Neural cell (in vitro differentiated cells): ENCODE data around the gene PTPRN2. TPM values are rescaled to one million over a fixed set of nuclear protein-coding genes. Genes with fewer than 3 reads are reported as not detected.

ENCODE experiments used
- H2AFZ ChIP-seq: fragments of 200-600, 300-800 bp; sonication (generic), shearing (Covaris generic); 2 replicates; pipeline ENCODE4 v1.6.0; 2014; ENCODE audit warnings: low read depth, mild to moderate bottlenecking, antibody characterized with exemption, low read length, moderate library complexity
- H3F3A ChIP-seq: fragments of 200-600 bp; shearing (Covaris generic); 2 replicates; pipeline ENCODE4 v1.6.1; 2016; ENCODE audit warnings: mild to moderate bottlenecking, moderate library complexity, mixed read lengths, antibody characterized with exemption, low read length; ENCODE audit not compliant: insufficient read depth, poor library complexity, severe bottlenecking
- H3K27ac ChIP-seq: fragments of 200-600, 300-800 bp; sonication (generic), shearing (Covaris generic); 2 replicates; pipeline ENCODE4 v1.5.1; 2014; ENCODE audit warnings: mild to moderate bottlenecking, low read length, moderate library complexity
- H3K27me3 ChIP-seq: fragments of 300-800, 200-600 bp; sonication (generic), shearing (Covaris generic); 2 replicates; pipeline ENCODE4 v1.6.0; 2014; ENCODE audit warnings: mild to moderate bottlenecking, low read depth, low read length, moderate library complexity; ENCODE audit not compliant: insufficient read depth
- H3K36me3 ChIP-seq: fragments of 300-800, 200-600 bp; sonication (generic), shearing (Covaris generic); 2 replicates; pipeline ENCODE4 v1.5.1; 2014; ENCODE audit warnings: mild to moderate bottlenecking, antibody characterized with exemption, low read length, moderate library complexity; ENCODE audit not compliant: insufficient read depth
- H3K4me2 ChIP-seq: fragments of 300-800, 200-600 bp; sonication (generic), shearing (Covaris generic); 2 replicates; pipeline ENCODE4 v1.6.0; 2014; ENCODE audit warnings: mild to moderate bottlenecking, low read length
- H3K4me3 ChIP-seq: fragments of 300-800, 200-600 bp; sonication (generic), shearing (Covaris generic); 2 replicates; pipeline ENCODE4 v1.5.1; 2014; ENCODE audit warnings: mild to moderate bottlenecking, low read length, moderate library complexity
- H3K79me2 ChIP-seq: fragments of 200-600 bp; shearing (Covaris generic); replicated peaks from 2 replicates; pipeline ENCODE4 v1.6.0; 2014; ENCODE audit warnings: mild to moderate bottlenecking, low read length, moderate library complexity; ENCODE audit not compliant: insufficient read depth
- H3K9ac ChIP-seq: fragments of 300-800, 200-600 bp; sonication (generic), shearing (Covaris generic); 2 replicates; pipeline ENCODE4 v1.6.1; 2016; ENCODE audit warnings: mild to moderate bottlenecking, low read length, mixed read lengths
- H3K9me2 ChIP-seq: fragments of 200-600 bp; shearing (Covaris generic); 2 replicates; pipeline ENCODE4 v1.6.1; 2016; ENCODE audit warnings: mild to moderate bottlenecking, low read length, mixed read lengths; ENCODE audit not compliant: insufficient read depth
- H3K9me3 ChIP-seq: fragments of 200-600, 300-800 bp; sonication (generic), shearing (Covaris generic); 2 replicates; pipeline ENCODE4 v1.6.1; 2016; ENCODE audit warnings: mild to moderate bottlenecking, mixed run types, low read length, moderate library complexity, mixed read lengths
- H4K20me1 ChIP-seq: fragments of 200-600 bp; shearing (Covaris generic); 2 replicates; pipeline ENCODE4 v1.6.1; 2016; ENCODE audit warnings: mild to moderate bottlenecking, mixed run types; ENCODE audit not compliant: insufficient read depth
- EP300 ChIP-seq: fragments of 450-650 bp; conservative IDR thresholded peaks from 2 replicates; pipeline ENCODE4 v1.6.1; 2014; ENCODE audit warnings: antibody characterized with exemption, mild to moderate bottlenecking, moderate library complexity; ENCODE audit not compliant: poor library complexity, severe bottlenecking
- EZH2 ChIP-seq: fragments of 200-600, 300-800 bp; shearing (Covaris generic), sonication (generic); IDR thresholded peaks from 2 replicates; pipeline ENCODE4 v1.6.1; 2014; ENCODE audit warnings: antibody characterized with exemption, low read length, borderline replicate concordance, mild to moderate bottlenecking; ENCODE audit not compliant: insufficient read depth, poor library complexity, severe bottlenecking
- MXI1 ChIP-seq: fragments of 450-650 bp; conservative IDR thresholded peaks from 2 replicates; pipeline ENCODE4 v1.6.1; 2014; ENCODE audit warnings: antibody characterized with exemption, mild to moderate bottlenecking; ENCODE audit not compliant: poor library complexity, severe bottlenecking
- POLR2AphosphoS5 ChIP-seq: IDR thresholded peaks from 2 replicates; pipeline ENCODE4 v1.6.1; 2012
- RAD21 ChIP-seq: fragments of 450-650 bp; conservative IDR thresholded peaks from 2 replicates; pipeline ENCODE4 v1.6.1; 2014; ENCODE audit warnings: antibody characterized with exemption, mild to moderate bottlenecking, moderate library complexity
- SMC3 ChIP-seq: fragments of 450-650 bp; conservative IDR thresholded peaks from 2 replicates; pipeline ENCODE4 v1.6.1; 2014; ENCODE audit warnings: antibody characterized with exemption, mild to moderate bottlenecking, moderate library complexity; ENCODE audit not compliant: poor library complexity
- TAF1 ChIP-seq: IDR thresholded peaks from 2 replicates; pipeline ENCODE4 v1.6.1; 2012; ENCODE audit warnings: low read depth
- polyA plus RNA-seq: library from polyadenylated mRNA; depleted of rRNA; stranded (reverse); fragments of >200 nt; gene quantifications from 2 replicates; pipeline ENCODE4 v1.2.3, GENCODE V29; 2014
- TF ChIP-seq, protein P1 (sequence below): IDR thresholded peaks from 2 replicates; pipeline ENCODE4 v1.6.1; 2012; ENCODE audit warnings: borderline replicate concordance
- TF ChIP-seq, protein P2 (sequence below): fragments of 450-650 bp; IDR thresholded peaks from 2 replicates; pipeline ENCODE4 v1.5.1; 2014; ENCODE audit warnings: antibody characterized with exemption, mild to moderate bottlenecking, moderate library complexity; ENCODE audit not compliant: poor library complexity, severe bottlenecking

PTPRN2 gene
- polyA plus RNA-seq, 1 donor from 2014 or later: 31.0 TPM

DNA sequence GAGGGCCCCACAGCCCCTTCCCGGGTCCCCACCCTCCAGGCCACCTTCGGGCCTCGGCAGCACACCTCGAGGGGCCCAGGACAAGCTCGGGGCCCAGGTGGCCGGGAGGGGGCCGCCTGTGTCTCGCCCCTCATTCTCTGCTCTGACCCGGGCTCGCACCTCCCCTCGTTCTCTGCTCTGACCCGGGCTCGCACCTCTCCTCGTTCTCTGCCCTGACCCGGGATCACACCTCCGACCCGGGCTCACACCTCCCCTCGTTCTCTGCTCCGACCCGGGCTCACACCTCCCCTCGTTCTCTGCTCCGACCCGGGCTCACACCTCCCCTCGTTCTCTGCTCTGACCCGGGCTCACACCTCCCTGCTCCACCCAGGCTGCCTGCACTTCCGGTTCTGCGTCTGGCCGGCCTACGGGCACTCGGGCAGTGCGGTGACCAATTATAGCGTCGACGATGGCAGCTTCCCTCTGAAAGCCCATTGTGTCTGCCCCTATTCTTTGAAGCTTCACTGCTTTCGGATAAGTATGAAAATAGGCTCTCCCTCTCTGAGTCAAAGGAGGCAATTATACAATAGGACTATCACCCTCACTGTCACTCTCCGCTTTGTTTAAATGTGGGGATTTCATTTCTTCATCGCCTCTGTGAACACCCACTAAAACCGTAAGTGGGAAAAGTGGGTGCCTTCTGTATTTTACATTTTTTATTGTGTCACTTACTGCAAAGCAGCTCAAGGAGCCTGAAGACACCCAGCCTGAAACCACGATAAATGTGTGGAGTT, 793.5 kb downstream of the PTPRN2 start:
- Histone ChIP-seq H3F3A (no peaks in the 10 kb centered on the region), H3K27me3 (no peaks in the 10 kb centered on the region), H3K79me2 (no peaks in the 10 kb centered on the region), H2AFZ (no peak overlapping the region), H3K36me3 (no peaks in the 10 kb centered on the region), H3K9me2 (no peaks in the 10 kb centered on the region), H3K4me3 (no peak overlapping the region), H3K9ac (no peak overlapping the region), H4K20me1 (no peaks in the 10 kb centered on the region), H3K27ac (no peak overlapping the region), H3K9me3 (no peaks in the 10 kb centered on the region), H3K4me2 (no peak overlapping the region)
- TF ChIP-seq TAF1 (no peak), MXI1 (no peak), EP300 (no peak), SMC3 (no peak), POLR2AphosphoS5 (no peak), RAD21 (no peak), EZH2 (no peak)
- TF ChIP-seq, protein P1, sequence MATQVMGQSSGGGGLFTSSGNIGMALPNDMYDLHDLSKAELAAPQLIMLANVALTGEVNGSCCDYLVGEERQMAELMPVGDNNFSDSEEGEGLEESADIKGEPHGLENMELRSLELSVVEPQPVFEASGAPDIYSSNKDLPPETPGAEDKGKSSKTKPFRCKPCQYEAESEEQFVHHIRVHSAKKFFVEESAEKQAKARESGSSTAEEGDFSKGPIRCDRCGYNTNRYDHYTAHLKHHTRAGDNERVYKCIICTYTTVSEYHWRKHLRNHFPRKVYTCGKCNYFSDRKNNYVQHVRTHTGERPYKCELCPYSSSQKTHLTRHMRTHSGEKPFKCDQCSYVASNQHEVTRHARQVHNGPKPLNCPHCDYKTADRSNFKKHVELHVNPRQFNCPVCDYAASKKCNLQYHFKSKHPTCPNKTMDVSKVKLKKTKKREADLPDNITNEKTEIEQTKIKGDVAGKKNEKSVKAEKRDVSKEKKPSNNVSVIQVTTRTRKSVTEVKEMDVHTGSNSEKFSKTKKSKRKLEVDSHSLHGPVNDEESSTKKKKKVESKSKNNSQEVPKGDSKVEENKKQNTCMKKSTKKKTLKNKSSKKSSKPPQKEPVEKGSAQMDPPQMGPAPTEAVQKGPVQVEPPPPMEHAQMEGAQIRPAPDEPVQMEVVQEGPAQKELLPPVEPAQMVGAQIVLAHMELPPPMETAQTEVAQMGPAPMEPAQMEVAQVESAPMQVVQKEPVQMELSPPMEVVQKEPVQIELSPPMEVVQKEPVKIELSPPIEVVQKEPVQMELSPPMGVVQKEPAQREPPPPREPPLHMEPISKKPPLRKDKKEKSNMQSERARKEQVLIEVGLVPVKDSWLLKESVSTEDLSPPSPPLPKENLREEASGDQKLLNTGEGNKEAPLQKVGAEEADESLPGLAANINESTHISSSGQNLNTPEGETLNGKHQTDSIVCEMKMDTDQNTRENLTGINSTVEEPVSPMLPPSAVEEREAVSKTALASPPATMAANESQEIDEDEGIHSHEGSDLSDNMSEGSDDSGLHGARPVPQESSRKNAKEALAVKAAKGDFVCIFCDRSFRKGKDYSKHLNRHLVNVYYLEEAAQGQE: no peak
- TF ChIP-seq, protein P2, sequence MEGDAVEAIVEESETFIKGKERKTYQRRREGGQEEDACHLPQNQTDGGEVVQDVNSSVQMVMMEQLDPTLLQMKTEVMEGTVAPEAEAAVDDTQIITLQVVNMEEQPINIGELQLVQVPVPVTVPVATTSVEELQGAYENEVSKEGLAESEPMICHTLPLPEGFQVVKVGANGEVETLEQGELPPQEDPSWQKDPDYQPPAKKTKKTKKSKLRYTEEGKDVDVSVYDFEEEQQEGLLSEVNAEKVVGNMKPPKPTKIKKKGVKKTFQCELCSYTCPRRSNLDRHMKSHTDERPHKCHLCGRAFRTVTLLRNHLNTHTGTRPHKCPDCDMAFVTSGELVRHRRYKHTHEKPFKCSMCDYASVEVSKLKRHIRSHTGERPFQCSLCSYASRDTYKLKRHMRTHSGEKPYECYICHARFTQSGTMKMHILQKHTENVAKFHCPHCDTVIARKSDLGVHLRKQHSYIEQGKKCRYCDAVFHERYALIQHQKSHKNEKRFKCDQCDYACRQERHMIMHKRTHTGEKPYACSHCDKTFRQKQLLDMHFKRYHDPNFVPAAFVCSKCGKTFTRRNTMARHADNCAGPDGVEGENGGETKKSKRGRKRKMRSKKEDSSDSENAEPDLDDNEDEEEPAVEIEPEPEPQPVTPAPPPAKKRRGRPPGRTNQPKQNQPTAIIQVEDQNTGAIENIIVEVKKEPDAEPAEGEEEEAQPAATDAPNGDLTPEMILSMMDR: no peak

DNA sequence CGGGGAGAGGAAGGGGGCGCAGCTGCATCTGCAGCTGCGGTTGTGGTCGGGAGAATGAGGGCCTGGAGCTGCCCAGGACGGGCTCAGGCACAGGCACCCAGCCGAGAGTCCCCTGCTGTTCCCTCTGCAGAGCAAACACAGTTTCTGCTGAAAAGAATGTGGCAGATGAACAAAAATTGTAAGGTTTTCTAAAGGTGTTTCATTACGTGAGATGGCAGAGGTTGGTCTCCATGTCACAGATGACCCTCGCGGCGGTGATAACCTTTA, 794.6 kb downstream of the PTPRN2 start:
- Histone ChIP-seq H3K27me3 (no peaks in the 10 kb centered on the region), H3K9me2 (no peaks in the 10 kb centered on the region)

More for the DNA sequence above, 794.6 kb downstream of the PTPRN2 start:
- no peaks in the 10 kb centered on the region for H3K79me2 ChIP-seq
- H3K36me3 ChIP-seq: no peaks in the 10 kb centered on the region
- no peak for TF ChIP-seq MXI1
- TF ChIP-seq, protein P1: no peak
- no peak overlapping the region for H3K9ac ChIP-seq
- no peaks in the 10 kb centered on the region for H3K9me3 ChIP-seq
- H3K4me2 ChIP-seq: no peak overlapping the region
- H3K4me3 ChIP-seq: no peak overlapping the region
- no peak overlapping the region for H3K27ac ChIP-seq
- no peaks in the 10 kb centered on the region for H3F3A ChIP-seq
- H4K20me1 ChIP-seq: no peaks in the 10 kb centered on the region
- H2AFZ ChIP-seq: no peak overlapping the region
